BJ (cell line): ENCODE measurements around the gene KBTBD13. TPM values are rescaled to one million over a fixed set of nuclear protein-coding genes. Genes with fewer than 3 reads are reported as not detected.

Experiments
- CTCF ChIA-PET: fragments of 350-600 bp; formaldehyde crosslinking; extraction: SDS; loops from one replicate; lab custom pipeline; 2021; ENCODE audit warnings: antibody characterized with exemption, inconsistent platforms; lab: Yijun Ruan, JAX
- POLR2A ChIA-PET: fragments of 300-600 bp; sonication (Branson Sonifier 250); formaldehyde crosslinking; extraction: SDS; loops from one replicate; lab custom pipeline; 2021; ENCODE audit warnings: antibody characterized with exemption; lab: Charles Lee
- DNase-seq: peaks from one replicate; pipeline ENCODE4 v3.0.0-alpha.2; 2011; ENCODE audit warnings: low read depth
- H3K27me3 ChIP-seq: 2 replicates; pipeline ENCODE4 v1.6.0; 2011; ENCODE audit warnings: low read length; ENCODE audit not compliant: control insufficient read depth, insufficient read depth
- H3K36me3 ChIP-seq: 2 replicates; pipeline ENCODE4 v1.5.1; 2011; ENCODE audit warnings: low read length; ENCODE audit not compliant: control insufficient read depth, insufficient read depth
- H3K4me3 ChIP-seq: 2 replicates; pipeline ENCODE4 v1.5.1; 2011; ENCODE audit warnings: low read depth, mild to moderate bottlenecking, control low read depth, low read length
- polyA plus RNA-seq: library from polyadenylated mRNA; depleted of rRNA; stranded (reverse); fragments of >200 nt; gene quantifications from 2 replicates; pipeline ENCODE4 v1.2.3, GENCODE V29; 2011
- TF ChIP-seq, protein P1 (sequence below): IDR thresholded peaks from 2 replicates; pipeline ENCODE4 v1.5.1; 2011; ENCODE audit warnings: low read depth, mild to moderate bottlenecking, control low read depth, inconsistent platforms, low read length, moderate library complexity; ENCODE audit not compliant: insufficient read depth

The KBTBD13 gene
- polyA plus RNA-seq, 1 experiment: not detected

GRCh38 chr15:65087873-65088642 lies 11.5 kb downstream of the KBTBD13 start:
- H3K36me3 ChIP-seq: 0 out of 2 replicates have a peak, but pooled peaks cover 1% of the 10 kb centered on the region
- POLR2A ChIA-PET: no interaction called here
- H3K4me3 ChIP-seq: no peak overlapping the region
- CTCF ChIA-PET: interaction anchor here (1.2 to 13.4 kb wide), 7 partner anchors 8 to 54 kb away, joined by 3 to 301 read pairs (median 11); partner anchors contain the start of gene KBTBD13
- H3K27me3 ChIP-seq: peaks cover 2% of the 10 kb centered on the region
- TF ChIP-seq, protein P1, sequence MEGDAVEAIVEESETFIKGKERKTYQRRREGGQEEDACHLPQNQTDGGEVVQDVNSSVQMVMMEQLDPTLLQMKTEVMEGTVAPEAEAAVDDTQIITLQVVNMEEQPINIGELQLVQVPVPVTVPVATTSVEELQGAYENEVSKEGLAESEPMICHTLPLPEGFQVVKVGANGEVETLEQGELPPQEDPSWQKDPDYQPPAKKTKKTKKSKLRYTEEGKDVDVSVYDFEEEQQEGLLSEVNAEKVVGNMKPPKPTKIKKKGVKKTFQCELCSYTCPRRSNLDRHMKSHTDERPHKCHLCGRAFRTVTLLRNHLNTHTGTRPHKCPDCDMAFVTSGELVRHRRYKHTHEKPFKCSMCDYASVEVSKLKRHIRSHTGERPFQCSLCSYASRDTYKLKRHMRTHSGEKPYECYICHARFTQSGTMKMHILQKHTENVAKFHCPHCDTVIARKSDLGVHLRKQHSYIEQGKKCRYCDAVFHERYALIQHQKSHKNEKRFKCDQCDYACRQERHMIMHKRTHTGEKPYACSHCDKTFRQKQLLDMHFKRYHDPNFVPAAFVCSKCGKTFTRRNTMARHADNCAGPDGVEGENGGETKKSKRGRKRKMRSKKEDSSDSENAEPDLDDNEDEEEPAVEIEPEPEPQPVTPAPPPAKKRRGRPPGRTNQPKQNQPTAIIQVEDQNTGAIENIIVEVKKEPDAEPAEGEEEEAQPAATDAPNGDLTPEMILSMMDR: no peak
- no peak for DNase-seq

DNA sequence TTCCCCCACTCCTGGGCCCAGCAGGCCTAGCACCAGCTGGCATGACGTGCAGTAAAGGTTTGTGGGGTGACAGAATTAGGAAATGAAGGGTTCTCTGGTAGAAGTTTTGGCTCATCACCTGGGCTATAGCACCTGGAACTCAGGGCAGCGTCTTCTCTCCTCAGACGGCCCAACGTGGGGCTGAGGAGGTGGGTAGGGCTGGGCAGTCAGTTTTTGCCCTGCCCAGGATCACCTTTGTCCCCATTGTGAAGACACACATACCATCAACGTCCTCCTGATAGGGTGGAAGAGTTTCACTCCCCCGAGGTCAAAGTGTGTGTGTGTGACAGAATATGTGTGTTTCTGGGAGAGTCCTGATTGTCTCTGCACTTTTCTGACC lies 12.1 kb downstream of the KBTBD13 start:
- Histone ChIP-seq H3K4me3 (no peak overlapping the region), H3K36me3 (peaks cover 3% of the 10 kb centered on the region), H3K27me3 (peaks cover 1% of the 10 kb centered on the region)
- CTCF ChIA-PET: interaction anchor here (1.4 to 13.4 kb wide), 5 partner anchors 13 to 36 kb away, joined by 3 to 301 read pairs (median 7); partner anchors contain the start of gene KBTBD13
- POLR2A ChIA-PET: no interaction called here
- DNase-seq: no peak
- TF ChIP-seq, protein P1: no peak

GRCh38 chr15:65089206-65089824 lies 12.8 kb downstream of the KBTBD13 start:
- Histone ChIP-seq H3K36me3 (peaks cover 3% of the 10 kb centered on the region), H3K4me3 (no peak overlapping the region), H3K27me3 (no peaks in the 10 kb centered on the region; the same call in none of the 2 replicates)
- CTCF ChIA-PET: interaction anchor here (0.7 to 5.9 kb wide), 4 partner anchors 14 to 35 kb away, joined by 3 to 61 read pairs (median 4); partner anchors contain the start of gene KBTBD13
- no peak for DNase-seq
- TF ChIP-seq, protein P1: no peak
- POLR2A ChIA-PET: interaction anchor here (0.6 kb wide), 1 partner anchor 15 kb away, joined by 7 read pairs; no protein-coding TSS in a partner anchor

DNA sequence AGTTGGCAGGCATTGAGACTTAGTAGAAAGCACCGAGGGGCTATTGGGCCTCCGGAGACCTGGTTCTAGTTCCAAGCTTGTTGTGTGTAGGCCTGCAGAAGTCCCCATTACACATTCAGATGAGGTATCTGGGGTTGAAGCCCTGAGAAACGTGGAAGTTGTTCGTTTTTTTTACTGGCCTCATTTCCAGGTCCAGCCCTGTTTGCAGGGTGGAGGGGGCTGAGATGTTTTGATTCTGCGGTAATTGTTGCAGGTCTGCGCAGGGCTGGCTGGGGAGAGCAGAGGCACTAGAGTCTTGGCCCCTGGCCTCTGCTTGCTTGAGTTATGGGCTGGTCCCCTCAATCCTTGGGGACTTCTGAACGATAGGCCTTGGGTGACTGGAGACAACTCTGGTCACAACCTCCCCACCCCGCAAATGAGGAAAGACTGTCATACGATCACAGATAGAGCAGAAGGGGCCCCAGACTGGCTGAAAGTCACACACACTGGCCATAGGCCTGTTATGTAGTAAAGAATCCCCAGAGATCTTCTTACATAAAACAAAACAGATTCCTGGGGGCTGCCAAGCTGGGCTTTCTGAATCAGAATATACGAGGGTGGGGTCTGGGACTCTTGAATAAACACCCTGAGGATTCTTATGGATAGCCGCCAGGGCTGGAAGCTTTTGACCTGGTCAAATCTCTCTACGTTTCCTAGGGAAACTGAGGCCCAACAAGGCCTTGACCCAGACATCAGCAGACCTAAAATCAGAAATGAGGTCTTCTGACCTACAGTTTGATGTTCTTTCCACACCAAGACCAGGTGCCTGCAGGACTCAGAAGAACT lies 15.6 kb downstream of the KBTBD13 start:
- POLR2A ChIA-PET: interaction anchor here (0.6 kb wide), 1 partner anchor 220 kb away, joined by 13 read pairs; no protein-coding TSS in a partner anchor

More for the DNA sequence above, 15.6 kb downstream of the KBTBD13 start:
- H3K36me3 ChIP-seq: peaks cover 3% of the 10 kb centered on the region
- no peak overlapping the region for H3K4me3 ChIP-seq
- no peaks in the 10 kb centered on the region for H3K27me3 ChIP-seq
- TF ChIP-seq, protein P1: no peak
- DNase-seq: no peak
- CTCF ChIA-PET: interaction anchor here (0.8 to 2.2 kb wide), 2 partner anchors 9 to 58 kb away, joined by 3 to 13 read pairs; no protein-coding TSS in a partner anchor
